ENCODE results near the gene PHPT1. TPM values are rescaled to one million over a fixed set of nuclear protein-coding genes. Genes with fewer than 3 reads are reported as not detected.
"Not testable (repeated sequence)": the region's sequence is repeated elsewhere in the genome, so short reads cannot be mapped to it uniquely, and the experiment has no call there.

The PHPT1 gene
- total RNA-seq, 1 donor from 2014 or later, result 58.2 TPM

DNA sequence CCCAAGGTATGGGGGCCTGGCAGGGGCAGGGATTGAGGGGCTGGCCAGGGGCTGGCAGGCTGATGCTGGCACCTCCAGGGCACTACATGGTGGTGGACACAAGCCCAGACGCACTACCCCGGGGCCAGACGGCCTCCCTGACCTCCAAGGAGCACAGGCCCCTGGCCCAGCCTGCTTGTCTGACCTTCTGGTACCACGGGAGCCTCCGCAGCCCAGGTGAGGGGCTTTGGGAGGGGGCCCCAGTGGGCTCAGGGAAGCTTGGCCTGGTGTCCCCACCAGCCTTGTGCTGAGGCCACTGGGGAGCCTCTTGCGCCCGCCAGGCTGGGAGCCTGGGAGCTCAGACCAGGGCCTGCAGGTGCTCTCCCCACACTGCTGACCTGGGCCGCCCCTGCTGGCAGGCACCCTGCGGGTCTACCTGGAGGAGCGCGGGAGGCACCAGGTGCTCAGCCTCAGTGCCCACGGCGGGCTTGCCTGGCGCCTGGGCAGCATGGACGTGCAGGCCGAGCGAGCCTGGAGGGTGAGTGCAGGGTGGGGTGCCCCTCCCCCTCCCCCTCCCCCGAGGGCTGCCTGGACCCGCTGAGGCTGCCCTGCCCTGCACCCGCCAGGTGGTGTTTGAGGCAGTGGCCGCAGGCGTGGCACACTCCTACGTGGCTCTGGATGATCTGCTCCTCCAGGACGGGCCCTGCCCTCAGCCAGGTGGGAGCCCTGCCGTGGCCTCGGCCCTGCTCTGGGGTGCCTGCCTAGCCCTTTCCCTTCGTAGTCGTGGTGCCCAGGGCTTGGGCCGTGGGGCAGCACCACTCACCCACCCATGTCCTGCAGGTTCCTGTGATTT lies 8.6 kb downstream of the PHPT1 start:
- DNase-seq (ENCODE audit: low spot score) (peak; percentile 51), ATAC-seq (no peak)

DNA sequence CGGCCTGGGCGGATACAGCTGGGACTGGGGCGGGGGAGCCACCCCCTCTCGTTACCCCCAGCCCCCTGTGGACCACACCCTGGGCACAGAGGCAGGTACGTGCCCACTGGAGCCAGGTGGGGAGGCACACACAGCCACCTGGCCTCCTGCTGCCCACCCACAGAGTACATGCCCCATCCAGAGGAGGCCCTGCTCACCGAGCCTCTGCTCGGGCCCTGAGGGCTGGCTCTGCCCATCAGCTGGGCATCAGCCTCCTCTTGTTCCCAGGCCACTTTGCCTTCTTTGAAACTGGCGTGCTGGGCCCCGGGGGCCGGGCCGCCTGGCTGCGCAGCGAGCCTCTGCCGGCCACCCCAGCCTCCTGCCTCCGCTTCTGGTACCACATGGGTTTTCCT lies 9.2 kb downstream of the PHPT1 start:
- ATAC-seq (no peak), DNase-seq (ENCODE audit: low spot score) (peak; percentile 47)

DNA sequence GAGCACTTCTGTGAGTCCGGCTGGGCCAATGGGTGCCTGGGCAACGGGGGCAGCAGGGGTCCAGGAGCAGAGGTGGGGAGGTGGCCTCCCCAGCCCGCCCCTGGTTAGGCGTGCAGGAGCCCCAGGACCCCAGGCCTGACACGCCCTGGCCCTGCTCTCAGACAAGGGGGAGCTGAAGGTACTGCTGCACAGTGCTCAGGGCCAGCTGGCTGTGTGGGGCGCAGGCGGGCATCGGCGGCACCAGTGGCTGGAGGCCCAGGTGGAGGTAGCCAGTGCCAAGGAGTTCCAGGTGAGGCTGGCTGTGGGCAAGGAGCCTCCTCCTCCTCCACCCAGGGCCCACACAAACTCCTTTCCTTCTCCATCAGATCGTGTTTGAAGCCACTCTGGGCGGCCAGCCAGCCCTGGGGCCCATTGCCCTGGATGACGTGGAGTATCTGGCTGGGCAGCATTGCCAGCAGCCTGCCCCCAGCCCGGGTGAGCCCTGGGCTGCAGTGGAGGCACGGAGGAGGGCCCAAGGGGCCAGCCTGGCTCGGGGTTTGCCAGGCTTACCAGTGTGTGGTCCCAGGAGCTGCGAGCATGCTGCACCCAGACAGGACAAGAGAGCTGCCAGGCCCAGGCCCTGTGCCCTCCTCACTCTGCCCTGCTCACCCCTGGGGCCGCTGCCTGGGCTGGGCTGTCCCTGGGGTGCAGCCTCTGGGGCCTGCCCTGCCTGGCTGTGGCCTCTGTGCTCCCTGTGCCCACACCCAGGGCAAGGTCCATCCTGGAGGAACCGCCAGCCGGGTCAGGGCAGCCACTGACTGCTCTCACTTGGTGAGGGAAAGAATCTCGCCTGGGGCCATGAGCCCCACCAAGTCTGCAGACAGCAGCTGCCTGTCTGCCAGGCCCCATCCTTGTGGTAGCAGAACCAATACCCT lies 9.9 kb downstream of the PHPT1 start:
- ATAC-seq, result peak; percentile 83
- peak; percentile 92 for DNase-seq (ENCODE audit: low spot score)

DNA sequence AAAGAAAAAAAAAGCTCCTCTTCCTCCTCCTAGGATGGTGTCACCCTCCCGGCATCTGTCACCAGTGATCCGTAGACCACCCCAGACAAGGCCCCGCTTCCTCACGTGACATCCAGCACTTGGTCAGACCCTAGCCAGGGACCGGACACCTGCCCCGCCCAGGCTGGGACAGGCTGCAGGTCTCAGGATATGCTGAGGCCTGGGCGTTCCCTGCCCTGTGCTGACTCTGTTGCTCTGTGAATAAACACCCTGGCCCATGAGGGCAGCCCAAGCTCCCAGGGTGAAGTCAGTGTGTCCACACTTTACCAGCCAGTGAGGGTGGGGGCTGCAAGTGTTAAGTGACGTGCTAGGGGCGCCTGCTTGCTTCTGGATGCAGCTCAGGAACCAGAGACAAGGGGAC lies 11.3 kb downstream of the PHPT1 start:
- no peak for ATAC-seq
- peak; percentile 48 for DNase-seq (ENCODE audit: low spot score)

DNA sequence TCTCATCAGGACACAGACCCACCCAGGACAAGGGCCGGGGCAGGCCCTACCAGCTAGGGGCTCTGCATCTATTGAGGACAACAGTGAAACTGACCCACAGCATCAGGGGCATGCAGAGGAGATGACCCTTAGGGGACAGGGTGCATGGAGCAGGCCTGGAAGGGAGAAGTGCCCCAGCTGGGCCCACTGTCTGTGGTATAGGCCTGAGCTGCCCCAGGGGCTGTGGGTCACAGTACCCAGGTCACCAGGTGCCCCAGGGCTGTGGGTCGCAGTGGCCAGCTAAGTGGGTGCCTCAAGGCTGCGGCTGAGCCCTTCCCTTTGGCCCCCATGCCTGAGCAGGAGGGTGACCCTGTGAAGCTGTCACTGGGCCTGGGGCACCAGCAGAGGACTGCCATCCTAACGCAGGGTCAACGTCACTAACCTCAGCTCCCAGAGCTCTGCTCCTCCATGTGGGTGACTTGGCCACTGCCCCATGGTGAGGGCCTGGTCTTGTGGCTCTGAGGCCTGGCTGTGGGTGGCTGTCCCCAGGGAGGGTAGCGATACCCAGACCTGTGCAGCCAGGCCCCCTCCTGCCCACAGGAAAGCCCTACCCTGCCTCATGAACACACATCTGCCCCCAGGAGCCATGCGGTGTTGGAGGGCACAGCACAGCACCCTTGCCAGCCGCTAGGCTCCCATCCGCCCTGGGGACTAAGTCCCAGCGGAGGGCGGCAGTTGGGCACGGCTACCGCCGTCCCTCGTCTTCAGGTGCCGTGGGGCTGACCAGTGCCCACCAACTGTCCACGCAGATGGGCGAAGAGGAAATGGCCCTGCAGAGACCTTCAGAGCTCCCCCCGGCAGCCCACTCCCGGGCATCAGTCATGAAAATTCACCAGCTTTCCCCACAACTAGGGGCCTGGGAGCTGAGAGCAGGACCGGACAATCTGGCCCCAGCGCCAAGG lies 12.0 kb downstream of the PHPT1 start:
- ATAC-seq, result no peak
- no peak for DNase-seq (ENCODE audit: low spot score)

DNA sequence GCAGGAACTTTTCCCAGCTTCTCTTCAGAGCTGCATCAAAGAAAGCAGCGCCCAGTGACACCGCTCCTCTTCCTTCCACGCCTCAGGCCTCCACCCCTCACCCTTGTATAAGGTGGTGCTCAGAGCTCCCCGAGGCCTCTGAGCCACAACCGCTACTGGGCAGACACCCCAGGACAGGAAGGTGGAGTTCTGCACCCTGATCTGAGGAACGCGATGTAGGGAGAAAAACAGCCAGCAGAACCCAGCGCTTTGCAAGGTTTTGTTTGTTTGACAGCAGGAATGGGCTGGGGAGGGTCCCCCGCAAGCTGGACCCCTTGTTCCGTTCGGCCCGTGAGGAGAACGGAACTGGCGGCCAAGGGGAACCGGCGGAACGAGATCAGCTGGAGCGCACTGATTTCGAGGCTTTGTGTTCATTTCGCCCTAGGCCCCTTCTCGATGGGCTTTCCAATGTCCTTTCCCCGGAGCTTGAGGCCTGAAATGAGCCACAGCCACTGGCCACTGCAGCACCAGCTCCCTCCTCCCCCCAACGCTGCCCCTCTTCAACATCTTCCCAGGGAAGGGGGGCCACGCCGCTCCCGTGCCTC lies 12.8 kb downstream of the PHPT1 start:
- ATAC-seq (no peak), DNase-seq (ENCODE audit: low spot score) (no peak)

DNA sequence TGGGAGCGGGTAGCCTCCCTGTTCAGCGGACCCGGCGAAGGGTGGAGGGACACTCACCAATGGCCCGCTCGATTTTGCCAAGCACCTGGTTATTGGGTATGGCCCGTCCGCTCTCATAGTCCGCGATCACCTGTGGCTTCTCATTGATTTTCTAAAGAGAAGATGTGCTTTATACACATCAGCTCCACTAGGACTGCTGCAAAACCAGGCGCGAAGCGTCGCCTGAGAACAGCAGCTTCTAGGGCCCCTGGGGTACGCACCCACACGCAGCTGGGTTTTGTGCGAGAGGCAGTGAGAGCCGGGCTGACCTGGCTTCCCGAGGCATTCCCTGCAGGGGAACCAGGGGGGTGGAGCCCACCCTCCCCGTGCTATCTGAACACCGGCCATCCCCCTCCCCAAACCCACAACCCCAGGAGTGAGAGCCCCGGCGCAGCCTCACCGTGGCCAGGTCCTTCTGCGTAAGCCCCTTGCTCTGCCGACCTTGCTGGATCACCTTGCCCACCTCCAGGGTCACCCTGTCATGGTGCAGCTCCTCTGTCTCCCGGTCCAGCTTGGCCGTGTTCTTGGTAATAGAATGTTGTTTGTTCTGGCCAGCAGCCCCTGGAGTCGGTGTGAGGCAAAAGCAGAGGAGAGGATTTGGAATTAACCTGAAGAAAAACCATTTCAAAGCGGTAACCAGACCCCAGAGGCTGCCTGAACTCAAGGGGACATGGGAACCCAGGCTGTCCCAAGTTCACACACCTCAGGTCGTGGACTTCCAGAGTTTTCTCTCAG lies 13.8 kb downstream of the PHPT1 start:
- DNase-seq (ENCODE audit: low spot score) (peak; percentile 61), ATAC-seq (peak; percentile 2)

DNA sequence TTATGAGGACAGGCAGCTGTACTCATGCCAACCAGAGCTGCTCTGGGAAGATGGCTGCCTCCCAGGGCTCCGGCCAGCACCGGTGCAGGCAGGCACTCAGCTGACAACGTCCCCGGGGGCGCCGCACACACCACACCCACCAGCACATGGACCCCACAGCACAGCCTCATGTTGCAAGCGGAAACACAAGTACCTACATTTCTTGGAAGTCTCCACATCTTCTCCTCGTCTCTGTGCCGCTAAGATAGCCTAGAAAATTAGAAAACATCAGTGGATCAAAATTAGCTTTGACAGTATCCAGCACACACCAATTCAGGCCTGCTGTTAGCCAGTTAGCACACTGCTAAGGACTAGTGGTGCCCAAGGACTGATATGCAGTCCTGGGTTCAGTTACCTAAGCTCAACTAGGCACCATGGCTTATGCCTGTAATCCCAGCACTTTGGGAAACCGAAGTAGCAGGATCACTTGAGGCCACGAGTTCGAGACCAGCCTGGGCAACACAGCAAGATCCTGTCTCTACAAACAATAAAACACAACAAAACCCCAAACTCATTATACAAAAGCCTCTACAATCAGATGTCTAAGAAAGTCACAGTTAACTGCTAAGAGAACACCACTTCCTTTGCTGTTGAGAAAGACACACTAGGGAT lies 14.5 kb downstream of the PHPT1 start:
- ATAC-seq (peak; percentile 0), DNase-seq (ENCODE audit: low spot score) (no peak)

DNA sequence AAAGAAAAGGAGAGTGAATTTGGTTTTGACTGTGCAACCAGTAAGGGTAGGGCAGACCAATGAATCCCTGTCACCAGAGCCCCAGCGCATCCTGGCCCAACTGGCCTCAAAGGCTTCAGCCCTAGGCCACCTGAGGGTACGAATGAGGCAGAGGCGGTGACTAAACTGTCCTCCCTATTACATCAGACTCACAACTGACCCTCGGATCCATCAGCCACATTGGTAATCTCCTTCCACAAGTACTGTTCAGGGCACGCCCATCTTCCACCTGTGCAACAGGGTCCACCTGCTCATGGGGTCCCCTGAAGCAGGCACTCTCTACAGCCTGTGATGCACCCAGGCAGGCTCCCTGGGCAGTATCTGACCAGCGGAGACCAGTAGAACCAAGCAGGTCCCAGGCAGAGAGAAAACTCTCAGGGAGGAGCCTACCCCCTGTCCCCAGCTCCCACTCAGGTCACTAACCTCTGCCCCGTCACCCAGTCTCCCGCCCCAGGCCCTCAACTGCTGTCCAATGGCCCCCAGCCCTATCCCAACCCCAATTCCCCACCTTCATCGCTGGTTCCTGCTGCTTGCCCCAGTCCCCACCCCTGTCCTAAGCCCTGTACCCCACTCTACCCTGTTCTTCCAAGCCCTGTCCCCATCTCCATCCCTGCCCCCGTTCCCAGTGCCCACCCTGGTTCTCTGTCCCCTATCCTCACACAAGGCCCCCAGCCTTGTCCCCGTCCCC lies 16.0 kb downstream of the PHPT1 start:
- ATAC-seq, result peak; percentile 1

DNA sequence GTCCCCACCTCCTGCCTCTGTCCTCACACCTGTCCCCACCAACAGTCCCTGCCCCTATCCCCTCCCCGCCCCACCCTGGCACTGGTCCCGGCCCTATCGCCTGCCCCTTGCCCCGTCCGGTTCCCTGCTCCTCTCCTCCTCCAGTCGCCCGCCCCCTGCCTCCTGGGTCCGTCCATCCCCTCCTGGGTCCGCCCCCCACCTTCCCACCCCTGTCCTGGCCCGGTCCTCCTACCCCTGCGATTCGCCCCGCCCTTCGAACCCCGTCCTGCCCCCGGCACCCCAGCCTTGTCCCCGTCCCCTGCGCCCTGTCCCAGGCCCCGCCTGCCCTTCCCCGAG lies 16.5 kb downstream of the PHPT1 start:
- ATAC-seq, result peak; percentile 60
- DNase-seq (ENCODE audit: low spot score), result peak; percentile 76

More for the DNA sequence above, 16.0 kb downstream of the PHPT1 start:
- peak; percentile 46 for DNase-seq (ENCODE audit: low spot score)

DNA sequence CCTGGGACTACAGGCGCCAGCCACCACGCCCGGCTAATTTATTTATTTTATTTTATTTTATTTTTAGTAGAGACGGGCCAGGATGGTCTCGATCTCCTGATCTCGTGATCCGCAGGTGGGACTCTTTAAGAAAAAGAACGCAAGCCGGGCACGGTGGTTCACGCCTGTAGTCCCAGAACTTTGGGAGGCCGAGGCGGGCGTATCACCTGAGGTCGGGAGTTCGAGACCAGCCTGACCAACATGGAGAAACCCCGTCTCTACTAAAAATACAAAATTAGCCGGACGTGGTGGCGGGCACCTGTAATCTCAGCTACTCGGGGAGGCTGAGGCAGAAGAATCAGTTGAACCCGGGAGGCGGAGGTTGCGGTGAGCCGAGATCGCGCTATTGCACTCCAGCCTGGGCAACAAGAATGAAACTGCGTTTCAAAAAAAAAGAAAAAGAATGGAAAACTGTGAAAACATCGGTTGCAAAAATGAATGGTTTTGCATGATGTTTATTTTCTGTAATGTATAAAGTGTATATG lies 17.8 kb downstream of the PHPT1 start:
- DNase-seq (ENCODE audit: low spot score), result not testable (repeated sequence)

DNA sequence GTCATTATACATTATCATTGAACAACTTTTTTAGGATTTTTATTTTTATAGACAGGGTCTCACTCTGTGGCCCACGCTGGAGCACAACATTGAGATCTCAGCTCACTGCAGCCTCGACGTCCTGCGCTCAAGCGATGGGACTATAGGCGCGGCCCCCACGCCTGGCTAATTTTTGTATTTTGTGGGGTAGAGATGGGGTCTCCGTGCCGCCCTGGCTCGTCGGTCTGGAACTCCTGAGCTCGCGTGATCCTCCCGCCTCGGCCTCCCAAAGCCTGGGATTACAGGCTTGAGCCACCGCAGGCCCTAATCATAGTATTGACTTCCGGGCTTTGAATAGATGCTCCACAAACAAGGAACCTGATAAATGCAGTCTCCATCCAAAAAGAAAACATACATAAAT lies 18.3 kb downstream of the PHPT1 start:
- DNase-seq (ENCODE audit: low spot score) (no peak), ATAC-seq (no peak)

More for the DNA sequence above, 17.8 kb downstream of the PHPT1 start:
- ATAC-seq, result not testable (repeated sequence)

DNA sequence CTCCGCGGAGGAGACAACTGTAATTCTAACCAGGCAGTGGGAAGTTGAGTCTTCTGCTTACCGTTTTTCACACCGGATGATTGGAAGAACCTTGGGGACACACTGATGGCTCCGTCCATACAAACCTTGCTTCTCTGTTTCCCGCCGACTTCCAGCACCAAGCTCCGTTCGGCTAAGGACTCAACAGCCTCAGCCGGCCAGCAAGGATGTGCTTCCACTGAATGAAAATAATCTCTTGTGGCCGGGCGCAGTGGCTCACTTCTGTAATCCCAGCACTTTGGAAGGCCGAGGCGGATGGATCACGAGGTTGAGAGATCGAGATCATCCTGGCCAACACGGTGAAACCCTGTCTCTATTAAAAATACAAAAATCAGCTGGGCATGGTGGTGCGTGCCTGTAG lies 18.7 kb downstream of the PHPT1 start:
- no peak for DNase-seq (ENCODE audit: low spot score)

DNA sequence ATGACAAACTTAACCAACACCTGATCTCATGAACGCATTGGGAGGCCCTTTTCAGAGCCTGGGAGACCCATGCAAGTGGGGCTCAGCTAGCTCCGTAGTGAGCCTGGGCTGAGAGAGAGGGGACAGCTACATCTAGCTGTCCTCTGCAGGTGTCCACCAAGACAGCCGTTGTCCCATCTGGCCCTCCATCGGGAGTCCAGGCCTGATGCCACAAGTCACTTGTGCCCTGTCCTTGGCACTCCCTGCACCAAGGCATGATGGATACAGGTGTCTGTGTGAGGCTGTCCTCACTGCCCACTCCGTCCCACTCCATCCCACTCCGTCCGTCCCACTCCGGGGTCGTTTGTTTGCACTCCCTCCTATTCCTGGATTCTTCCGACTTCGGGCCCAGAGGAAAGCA lies 19.4 kb downstream of the PHPT1 start:
- no peak for DNase-seq (ENCODE audit: low spot score)
- no peak for ATAC-seq

More for the DNA sequence above, 18.7 kb downstream of the PHPT1 start:
- no peak for ATAC-seq

DNA sequence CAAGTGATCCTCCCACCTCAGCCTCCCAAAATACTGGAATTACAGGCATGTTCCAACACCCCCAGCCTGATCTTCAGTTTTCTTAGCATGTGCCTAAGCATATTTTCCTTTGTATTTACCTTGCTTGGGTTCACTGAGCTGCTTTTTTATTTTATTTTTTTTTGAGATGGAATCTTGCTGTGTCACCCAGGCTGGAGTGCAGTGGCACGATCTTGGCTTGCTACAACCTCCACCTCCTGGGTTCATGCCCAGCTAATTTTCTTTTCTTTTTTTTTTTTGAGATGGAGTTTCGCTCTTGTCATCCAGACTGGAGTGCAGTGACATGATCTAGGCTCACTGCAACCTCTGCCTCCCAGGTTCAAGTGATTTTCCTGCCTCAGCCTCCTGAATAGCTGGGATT lies 20.4 kb downstream of the PHPT1 start:
- not testable (repeated sequence) for DNase-seq (ENCODE audit: low spot score); ATAC-seq

DNA sequence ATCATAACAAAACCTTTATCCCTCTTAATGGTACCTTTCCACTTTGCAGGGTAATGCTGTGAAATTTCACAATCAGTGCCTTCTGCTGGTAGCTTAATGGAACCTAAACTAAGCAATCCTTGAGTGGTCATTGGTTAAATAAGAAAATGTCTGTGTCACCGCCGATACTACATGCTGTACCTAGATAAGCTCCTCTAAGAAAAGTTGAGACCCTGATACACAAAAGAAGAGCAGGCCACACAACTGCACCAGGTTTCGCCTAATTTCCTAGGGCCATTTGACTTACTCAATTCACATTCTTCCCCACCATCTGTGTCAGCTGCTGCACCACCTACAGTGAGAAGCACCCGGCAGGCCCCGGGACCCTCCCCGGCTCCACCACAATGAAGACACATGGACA lies 25.9 kb downstream of the PHPT1 start:
- no peak for DNase-seq (ENCODE audit: low spot score)

DNA sequence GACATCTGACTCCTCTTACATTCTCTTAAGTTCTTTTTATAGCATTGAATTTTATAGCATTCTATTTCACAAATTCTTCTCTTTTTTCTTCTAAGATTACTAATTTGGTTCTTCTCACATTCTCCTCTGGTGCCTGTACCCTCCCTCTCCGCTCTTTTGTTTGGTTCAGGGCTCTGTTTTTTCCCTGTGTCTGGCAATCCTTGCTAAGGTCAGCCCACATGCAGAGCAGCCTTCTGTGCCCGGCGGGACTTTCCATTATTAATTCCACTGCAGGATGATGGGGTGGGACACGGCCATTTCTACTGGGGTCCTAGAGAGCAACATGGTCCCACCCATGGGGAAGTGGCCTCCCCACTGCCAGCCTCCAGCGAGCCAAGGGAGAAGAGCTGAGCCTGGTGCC lies 27.3 kb downstream of the PHPT1 start:
- ATAC-seq, result no peak
- DNase-seq (ENCODE audit: low spot score), result no peak

More for the DNA sequence above, 25.9 kb downstream of the PHPT1 start:
- no peak for ATAC-seq

DNA sequence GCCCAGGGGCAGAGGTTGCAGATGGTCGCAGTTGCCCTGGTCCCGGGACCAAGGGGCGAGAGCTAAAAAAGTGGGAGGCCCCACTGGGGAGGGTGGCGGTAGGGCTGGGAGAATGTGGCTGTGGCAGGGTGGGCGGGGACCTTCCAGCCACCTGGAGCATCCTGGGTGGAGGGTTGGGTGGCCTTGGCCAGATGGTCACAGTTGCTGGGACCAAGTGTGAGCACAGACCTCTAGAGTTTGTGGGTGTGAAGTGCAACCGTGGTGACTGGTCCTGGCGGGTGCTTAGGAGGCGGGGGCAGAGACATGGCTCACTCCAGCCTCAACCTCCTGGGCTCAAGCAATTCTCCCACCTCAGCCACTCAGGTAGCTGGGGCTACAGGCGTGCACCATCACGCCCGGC lies 31.4 kb downstream of the PHPT1 start:
- DNase-seq (ENCODE audit: low spot score), result no peak
- no peak for ATAC-seq

Data from left lobe of liver (tissue), 2 donors.